SK-N-SH treated with all-trans-retinoic acid at 6 μM for 48 hours (cell line): ENCODE results near the gene FAM219B.

Source experiments
- ARNTL ChIP-seq: fragments of 450-650 bp; formaldehyde crosslinking; IDR thresholded peaks from 2 replicates; pipeline ENCODE4 v1.5.0; 2020; ENCODE audit warnings: low read depth, mild to moderate bottlenecking, moderate library complexity, borderline replicate concordance
- CREB5 ChIP-seq: fragments of 250-450 bp; sonication (Bioruptor Pico); IDR thresholded peaks from 2 replicates; pipeline ENCODE4 v1.5.1; 2020; ENCODE audit warnings: low read depth, mild to moderate bottlenecking, moderate library complexity
- CSRNP3 ChIP-seq: fragments of 250-450 bp; sonication (Bioruptor Pico); IDR thresholded peaks from 2 replicates; pipeline ENCODE4 v1.5.1; 2021; ENCODE audit warnings: mild to moderate bottlenecking, moderate library complexity
- ISL1 ChIP-seq: fragments of 250-450 bp; sonication (Bioruptor Pico); IDR thresholded peaks from 2 replicates; pipeline ENCODE4 v2.1.2; 2022; ENCODE audit warnings: mild to moderate bottlenecking, moderate library complexity
- PATZ1 ChIP-seq: fragments of 250-450 bp; sonication (Bioruptor Pico); IDR thresholded peaks from 2 replicates; pipeline ENCODE4 v1.8.0; 2020; ENCODE audit warnings: mild to moderate bottlenecking, moderate library complexity, borderline replicate concordance
- PPARA ChIP-seq: fragments of 250-450 bp; sonication (Bioruptor Pico); IDR thresholded peaks from 2 replicates; pipeline ENCODE4 v1.5.0; 2020; ENCODE audit warnings: mild to moderate bottlenecking, borderline replicate concordance
- RARB ChIP-seq: fragments of 250-450 bp; sonication (Bioruptor Pico); IDR thresholded peaks from 2 replicates; pipeline ENCODE4 v1.8.0; 2021; ENCODE audit warnings: mild to moderate bottlenecking, moderate library complexity
- TOX ChIP-seq: fragments of 250-450 bp; sonication (Bioruptor Pico); IDR thresholded peaks from 2 replicates; pipeline ENCODE4 v1.8.0; 2021; ENCODE audit warnings: mild to moderate bottlenecking, moderate library complexity, borderline replicate concordance
- ZC3H10 ChIP-seq: fragments of 250-450 bp; sonication (Bioruptor Pico); IDR thresholded peaks from 2 replicates; pipeline ENCODE4 v1.5.1; 2021; ENCODE audit warnings: mild to moderate bottlenecking, moderate library complexity
- ZFP3 ChIP-seq: fragments of 250-450 bp; sonication (Bioruptor Pico); IDR thresholded peaks from 2 replicates; pipeline ENCODE4 v1.5.0; 2020; ENCODE audit warnings: mild to moderate bottlenecking, moderate library complexity
- ZFP30 ChIP-seq: fragments of 450-650 bp; formaldehyde crosslinking; IDR thresholded peaks from 2 replicates; pipeline ENCODE4 v1.5.0; 2022; ENCODE audit warnings: mild to moderate bottlenecking, moderate library complexity
- ZNF70 ChIP-seq: fragments of 450-650 bp; formaldehyde crosslinking; IDR thresholded peaks from 2 replicates; pipeline ENCODE4 v1.5.0; 2020; ENCODE audit warnings: mild to moderate bottlenecking, moderate library complexity
- ZNF8 ChIP-seq: fragments of 450-650 bp; formaldehyde crosslinking; IDR thresholded peaks from 2 replicates; pipeline ENCODE4 v1.5.0; 2020; ENCODE audit warnings: mild to moderate bottlenecking, moderate library complexity

GRCh38 chr15:74854453-74855022 lies 52.1 kb downstream of the FAM219B start:
- TF ChIP-seq ISL1 (no peak), ARNTL (CRISPR knock-in tag) (no peak), ZFP3 (CRISPR knock-in tag) (no peak), ZNF70 (CRISPR knock-in tag) (no peak), TOX (CRISPR knock-in tag) (no peak), CSRNP3 (CRISPR knock-in tag) (no peak), PATZ1 (no peak), ZFP30 (no peak), PPARA (CRISPR knock-in tag) (no peak), CREB5 (CRISPR knock-in tag) (no peak), ZC3H10 (CRISPR knock-in tag) (no peak), RARB (no peak), ZNF8 (CRISPR knock-in tag) (no peak)
